D721Med (cell line): ENCODE measurements around the gene SIX3.

Experiments used
- DNase-seq: peaks from one replicate; pipeline ENCODE4 v3.0.0; 2011; ENCODE audit warnings: low spot score; ENCODE audit not compliant: insufficient read length
- FAIRE-seq: peaks from 2 replicates; lab custom pipeline; 2011; peaks lifted over from hg19 to GRCh38; lab: Jason Lieb, UNC
- TF ChIP-seq, protein P1 (sequence below): IDR thresholded peaks from 2 replicates; pipeline ENCODE4 v1.5.1; 2012; ENCODE audit warnings: mild to moderate bottlenecking, control low read depth; ENCODE audit not compliant: insufficient read depth; ENCODE audit errors: missing control alignments

The SIX3 gene

DNA sequence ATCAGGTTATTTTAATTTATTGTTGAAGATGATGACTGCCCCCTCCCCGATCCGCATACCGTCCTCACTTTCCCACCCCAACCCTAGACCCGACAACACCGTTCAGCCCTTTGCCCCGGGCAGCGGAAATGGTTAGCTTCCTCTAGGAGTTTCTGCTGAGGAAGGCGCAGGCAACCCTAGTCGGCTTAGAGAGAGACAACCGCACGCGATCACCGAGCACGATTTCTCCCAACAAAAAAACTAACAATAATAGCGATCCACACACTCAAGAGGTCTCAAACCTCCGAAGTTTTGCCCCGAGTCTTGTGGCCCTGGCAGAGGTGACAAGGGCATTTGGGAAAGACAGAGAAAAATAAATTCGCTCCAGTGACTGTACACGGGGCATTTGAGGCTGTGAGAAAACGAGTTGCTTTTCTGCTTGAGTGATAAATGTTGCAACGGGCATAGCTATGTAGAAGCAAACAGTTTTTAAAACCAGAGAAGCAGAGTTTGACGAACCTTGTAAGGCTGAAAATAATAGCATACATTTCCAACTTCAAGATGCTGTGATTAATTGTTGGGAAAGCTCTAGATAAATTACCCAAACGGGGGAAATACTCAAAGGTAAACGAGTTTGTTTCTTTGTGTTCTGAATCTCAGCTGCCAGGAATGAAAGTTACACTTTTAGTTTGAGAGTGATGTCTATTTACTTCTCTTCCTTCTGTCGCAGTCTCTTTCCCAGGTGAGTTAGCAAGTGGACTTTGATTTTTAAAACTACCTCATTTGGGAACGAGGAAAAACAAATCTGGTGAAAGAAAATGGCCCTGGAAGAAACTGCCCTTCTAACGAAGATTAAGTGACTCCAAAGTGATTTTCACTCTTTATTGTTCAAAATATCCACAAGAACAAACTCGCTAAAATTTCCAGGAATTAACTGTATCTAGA lies 11.0 kb upstream of the SIX3 start:
- DNase-seq (no peak), FAIRE-seq (no peak)
- TF ChIP-seq, protein P1, sequence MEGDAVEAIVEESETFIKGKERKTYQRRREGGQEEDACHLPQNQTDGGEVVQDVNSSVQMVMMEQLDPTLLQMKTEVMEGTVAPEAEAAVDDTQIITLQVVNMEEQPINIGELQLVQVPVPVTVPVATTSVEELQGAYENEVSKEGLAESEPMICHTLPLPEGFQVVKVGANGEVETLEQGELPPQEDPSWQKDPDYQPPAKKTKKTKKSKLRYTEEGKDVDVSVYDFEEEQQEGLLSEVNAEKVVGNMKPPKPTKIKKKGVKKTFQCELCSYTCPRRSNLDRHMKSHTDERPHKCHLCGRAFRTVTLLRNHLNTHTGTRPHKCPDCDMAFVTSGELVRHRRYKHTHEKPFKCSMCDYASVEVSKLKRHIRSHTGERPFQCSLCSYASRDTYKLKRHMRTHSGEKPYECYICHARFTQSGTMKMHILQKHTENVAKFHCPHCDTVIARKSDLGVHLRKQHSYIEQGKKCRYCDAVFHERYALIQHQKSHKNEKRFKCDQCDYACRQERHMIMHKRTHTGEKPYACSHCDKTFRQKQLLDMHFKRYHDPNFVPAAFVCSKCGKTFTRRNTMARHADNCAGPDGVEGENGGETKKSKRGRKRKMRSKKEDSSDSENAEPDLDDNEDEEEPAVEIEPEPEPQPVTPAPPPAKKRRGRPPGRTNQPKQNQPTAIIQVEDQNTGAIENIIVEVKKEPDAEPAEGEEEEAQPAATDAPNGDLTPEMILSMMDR: no peak

DNA sequence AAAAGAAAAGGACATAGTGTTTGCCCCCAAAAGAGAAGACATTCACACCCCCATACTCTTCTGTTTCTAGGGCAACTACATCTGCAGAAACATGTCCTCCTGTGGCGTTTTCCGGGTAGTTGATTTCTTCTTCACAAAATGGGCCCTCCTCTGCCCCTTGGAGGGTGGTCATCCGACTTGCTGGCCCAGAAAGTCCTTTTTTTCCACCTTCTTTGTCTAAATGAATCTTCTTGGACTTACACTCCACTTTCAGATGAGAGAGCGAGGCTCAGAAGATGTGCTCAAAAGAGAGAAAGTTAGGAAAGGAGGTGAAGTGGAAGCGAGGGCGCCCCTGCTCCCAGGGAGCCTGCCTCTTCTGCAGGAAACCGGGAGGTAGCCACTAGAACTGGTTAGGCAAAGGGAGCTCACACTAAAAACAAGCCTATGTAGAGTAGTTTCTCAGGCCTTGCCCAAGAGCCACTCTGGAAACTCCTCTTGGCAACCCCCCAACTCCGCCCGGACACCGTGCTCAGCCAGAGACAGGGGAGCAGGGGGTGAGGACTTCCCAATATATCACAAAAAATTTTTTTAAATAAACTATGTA lies 10.2 kb upstream of the SIX3 start:
- TF ChIP-seq, protein P1: no peak
- DNase-seq: no peak
- FAIRE-seq: no peak

DNA sequence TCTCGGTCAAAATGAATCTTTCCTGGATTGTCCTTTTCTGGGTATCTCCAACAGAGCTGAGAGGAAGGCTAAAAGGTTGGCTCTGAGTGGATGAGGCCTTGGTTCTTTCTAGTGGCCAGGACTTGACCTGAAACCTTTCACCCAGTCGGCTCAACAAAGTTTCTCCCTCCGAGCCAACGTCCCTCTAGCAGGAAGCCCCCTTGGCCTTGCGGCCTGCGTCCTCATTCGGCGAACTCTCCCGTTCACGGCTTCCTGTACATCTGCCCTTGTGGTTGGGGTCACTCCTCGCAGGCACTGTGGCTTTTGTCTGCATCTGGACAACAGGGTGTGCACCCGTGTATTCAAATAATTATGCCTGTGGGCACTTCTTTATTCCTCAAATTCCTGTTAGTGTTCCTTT lies 9.4 kb upstream of the SIX3 start:
- DNase-seq (no peak), FAIRE-seq (no peak)
- TF ChIP-seq, protein P1: no peak

DNA sequence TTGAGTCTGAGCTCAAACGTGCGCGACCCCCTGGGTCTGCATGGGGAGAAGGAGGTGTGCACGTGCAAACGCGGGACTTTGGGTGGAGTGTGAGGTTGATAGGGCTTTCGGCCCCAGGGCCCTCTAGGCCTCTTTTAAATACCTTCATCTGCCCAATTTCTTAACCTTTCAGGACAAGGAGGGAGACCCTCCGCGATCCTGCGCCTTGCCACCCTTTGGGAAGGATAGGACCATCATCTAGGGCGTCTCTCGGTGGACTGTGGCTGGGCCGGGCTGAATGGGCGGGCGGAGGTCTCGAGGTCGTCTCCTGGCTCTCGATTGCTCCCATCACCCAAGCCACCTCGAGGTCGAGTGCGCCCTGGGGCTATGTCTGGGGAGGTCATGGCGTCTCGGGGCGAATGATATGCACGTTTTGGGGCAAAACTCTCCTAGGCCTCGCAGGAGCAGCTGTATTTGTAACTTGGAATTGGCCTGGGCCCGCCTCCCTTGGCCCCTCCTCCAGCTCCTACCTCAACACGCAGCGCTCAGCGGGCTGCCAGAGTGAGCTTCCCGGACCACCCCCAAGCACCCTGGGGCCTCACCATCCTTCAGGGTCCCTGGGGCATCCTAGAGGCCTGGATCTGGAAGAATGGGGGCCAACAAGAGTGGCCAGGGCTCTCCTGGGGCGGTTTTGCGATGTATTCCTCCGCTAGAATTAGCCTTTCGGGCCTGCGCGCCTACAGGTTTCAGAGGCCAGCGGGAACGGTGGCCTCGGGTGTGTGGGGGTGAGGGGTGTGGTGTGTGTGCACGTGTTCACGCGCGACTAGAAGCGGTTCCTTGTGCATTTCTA lies 8.7 kb upstream of the SIX3 start:
- DNase-seq (no peak), FAIRE-seq (no peak)
- TF ChIP-seq, protein P1: no peak

DNA sequence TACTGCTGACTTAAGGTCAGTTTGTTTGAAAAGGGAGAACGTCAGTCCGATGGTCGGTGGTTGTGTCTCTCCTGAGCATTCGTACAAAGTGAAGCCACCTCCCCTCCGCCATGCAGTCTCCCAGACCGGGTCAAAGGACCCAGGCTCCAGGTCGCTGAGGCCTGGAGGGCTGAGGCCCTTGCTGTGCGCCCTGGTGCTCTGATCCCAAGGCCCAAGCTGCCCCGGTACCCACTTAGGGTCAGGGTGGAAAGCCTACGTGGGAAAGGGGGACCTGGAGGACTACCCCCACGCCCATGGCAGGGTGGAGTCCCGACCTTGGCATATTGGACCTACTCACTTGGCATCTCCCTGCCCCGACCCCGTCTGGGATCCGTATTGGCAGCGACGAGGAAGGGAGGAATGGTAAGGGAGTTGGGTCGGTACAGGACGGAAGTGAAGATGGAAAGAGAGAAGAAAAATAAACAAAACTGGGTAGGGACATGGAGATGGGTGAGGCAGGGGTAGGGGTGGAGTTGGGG lies 8.0 kb upstream of the SIX3 start:
- TF ChIP-seq, protein P1: no peak
- DNase-seq (no peak), FAIRE-seq (no peak)

DNA sequence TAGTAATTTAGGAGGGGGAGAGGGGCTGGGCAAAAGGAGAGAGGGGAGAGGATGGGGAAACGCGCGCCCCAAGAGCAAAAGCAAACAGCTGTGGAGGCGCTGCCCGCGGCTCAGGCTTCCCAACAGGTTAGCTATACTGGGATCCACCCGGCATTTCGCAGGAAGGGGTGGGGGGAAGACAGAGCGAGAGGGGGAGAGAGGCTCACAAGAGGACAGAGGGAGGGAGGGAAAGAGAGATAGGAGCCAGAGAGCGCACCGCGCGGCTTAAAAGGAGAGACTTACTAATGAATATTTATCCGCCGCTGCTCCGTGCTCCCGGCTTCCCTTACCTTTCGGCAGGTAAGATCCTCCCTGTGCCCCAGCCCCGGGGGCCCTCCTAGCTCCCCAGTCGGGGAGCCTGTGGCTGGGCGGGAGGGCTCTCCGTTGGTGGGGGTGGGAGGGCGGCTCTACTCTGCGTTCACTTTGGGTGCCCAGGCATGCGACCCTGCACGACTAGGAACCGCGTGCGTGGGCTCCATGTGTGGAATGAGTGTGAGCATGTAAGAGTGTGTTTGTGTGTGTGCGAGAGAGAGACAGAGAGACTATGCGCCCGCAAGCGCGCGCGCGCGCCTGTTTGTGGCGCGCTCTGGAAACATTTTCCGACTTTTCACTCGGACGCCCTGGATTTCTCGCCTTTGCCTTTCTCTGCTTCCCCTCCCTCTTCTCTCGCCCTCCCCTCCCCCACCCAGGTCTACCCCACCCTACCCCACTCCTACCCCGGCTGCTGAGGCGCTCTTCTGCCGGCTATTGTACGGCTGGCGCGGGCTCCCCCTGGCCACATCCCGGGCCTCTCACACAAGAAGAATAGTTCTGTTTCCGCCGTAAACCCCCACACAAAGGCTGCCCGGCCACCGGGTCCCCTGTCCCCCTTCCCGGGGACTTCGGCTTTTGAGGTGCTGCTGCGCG lies 7.2 kb upstream of the SIX3 start:
- TF ChIP-seq, protein P1: no peak
- no peak for FAIRE-seq
- no peak for DNase-seq
